AG10803 (cell line): ENCODE results near the gene CNNM1.
A peak's percentile ranks its signal among the peaks of the same experiment; 100 is the strongest.

Source experiments
- DNase-seq: peaks from one replicate; pipeline ENCODE4 v3.0.0; 2010; ENCODE audit warnings: low read depth
- H3K4me3 ChIP-seq: 2 replicates; pipeline ENCODE4 v1.5.1; 2011; ENCODE audit warnings: mild to moderate bottlenecking, low read length, control low read depth
- TF ChIP-seq, protein P1 (sequence below): conservative IDR thresholded peaks from 2 replicates; pipeline ENCODE4 v1.5.1; 2011; ENCODE audit warnings: mild to moderate bottlenecking, low read length, control low read depth, inconsistent platforms

CNNM1 gene

DNA sequence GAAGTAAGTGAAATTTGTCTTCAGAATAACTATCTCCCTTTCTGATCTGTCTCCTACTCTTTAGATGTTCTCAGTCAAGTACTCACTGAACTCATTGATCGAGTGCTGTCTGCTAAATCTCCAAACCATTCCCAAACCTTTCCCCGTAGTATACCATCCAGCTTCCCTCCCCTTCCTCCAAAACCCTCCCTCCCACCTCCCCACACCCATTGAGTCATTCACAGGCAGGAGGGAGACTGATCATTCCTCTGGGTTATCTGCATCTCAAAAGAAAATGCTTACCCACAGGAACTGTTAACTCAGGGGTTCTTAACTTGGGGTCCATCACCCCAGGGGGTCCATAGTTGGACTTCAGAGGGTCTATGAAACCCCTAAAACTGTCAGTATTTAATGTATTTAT is 63.9 kb downstream of the CNNM1 start:
- no peak for DNase-seq
- no peak overlapping the region for H3K4me3 ChIP-seq
- TF ChIP-seq, protein P1, sequence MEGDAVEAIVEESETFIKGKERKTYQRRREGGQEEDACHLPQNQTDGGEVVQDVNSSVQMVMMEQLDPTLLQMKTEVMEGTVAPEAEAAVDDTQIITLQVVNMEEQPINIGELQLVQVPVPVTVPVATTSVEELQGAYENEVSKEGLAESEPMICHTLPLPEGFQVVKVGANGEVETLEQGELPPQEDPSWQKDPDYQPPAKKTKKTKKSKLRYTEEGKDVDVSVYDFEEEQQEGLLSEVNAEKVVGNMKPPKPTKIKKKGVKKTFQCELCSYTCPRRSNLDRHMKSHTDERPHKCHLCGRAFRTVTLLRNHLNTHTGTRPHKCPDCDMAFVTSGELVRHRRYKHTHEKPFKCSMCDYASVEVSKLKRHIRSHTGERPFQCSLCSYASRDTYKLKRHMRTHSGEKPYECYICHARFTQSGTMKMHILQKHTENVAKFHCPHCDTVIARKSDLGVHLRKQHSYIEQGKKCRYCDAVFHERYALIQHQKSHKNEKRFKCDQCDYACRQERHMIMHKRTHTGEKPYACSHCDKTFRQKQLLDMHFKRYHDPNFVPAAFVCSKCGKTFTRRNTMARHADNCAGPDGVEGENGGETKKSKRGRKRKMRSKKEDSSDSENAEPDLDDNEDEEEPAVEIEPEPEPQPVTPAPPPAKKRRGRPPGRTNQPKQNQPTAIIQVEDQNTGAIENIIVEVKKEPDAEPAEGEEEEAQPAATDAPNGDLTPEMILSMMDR: no peak

DNA sequence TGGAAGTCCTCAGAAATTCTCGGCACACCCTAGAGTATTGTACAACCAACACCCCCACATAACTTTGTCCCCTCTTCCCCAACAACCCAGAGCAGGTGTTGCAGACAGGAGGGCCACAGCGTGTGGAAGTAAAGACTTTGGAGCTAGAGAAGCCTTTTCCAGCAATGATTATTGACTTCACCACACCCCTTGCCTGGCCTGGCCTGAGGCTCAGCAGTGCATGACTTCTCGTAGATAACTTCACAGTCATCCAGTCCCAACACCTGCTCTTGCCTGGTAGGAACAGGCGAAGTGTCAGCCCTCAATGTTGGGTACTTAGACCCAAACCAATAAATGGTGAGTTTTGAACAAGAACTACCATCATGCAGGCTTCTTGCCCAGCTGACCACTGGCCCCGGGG is 64.5 kb downstream of the CNNM1 start:
- H3K4me3 ChIP-seq: no peak overlapping the region
- TF ChIP-seq, protein P1: no peak
- no peak for DNase-seq

DNA sequence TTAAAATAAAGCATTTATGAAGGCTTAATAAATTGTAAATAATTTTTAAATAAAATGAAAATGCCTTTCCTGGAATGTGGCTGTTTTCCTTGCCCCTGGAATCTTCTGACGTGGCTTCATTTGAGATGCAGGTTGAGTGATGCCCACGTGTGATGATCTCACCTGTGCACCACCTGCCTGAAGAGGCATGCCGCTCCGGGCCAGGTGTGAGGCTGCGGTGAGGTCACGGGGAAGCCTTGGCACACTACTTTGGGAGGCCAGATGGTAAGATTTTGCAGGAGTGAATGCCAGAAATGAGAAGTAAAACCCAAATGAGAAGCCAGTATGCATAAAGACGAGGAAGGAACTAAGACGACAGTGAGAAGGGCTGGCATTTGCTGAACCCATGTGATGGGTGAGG is 65.1 kb downstream of the CNNM1 start:
- no peak for DNase-seq
- TF ChIP-seq, protein P1: no peak

DNA sequence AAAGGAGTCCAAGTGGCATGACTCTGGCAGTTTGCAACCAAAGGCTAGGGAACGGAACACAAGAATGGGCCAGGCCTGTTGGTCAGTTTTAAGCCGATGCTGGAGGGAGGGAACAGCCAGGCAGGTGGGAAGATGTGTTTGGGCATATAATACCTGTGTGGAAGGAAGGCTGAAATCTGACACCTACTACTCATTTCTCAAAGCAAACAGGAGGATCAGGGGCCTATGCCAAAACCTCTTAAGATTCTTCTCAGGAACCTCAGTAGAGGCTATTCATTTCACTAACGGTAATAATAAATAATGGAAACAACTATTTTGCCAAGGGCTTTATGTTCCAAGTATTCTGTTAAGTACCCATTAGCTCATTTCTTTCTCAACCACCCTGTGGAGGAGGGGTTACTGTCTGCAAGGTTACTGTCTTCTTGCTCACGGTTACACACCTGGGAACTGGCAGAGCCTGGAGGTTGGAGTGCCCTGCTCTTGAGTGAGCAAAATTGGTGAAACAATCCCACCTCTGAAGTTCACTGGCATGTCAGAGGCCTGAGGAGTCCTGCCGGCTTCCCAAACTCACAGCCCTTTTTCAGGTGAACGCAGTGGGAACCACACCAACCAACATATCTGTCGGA is 65.7 kb downstream of the CNNM1 start:
- TF ChIP-seq, protein P1: no peak
- no peak overlapping the region for H3K4me3 ChIP-seq
- no peak for DNase-seq

More for the DNA sequence above, 65.1 kb downstream of the CNNM1 start:
- H3K4me3 ChIP-seq: no peak overlapping the region

DNA sequence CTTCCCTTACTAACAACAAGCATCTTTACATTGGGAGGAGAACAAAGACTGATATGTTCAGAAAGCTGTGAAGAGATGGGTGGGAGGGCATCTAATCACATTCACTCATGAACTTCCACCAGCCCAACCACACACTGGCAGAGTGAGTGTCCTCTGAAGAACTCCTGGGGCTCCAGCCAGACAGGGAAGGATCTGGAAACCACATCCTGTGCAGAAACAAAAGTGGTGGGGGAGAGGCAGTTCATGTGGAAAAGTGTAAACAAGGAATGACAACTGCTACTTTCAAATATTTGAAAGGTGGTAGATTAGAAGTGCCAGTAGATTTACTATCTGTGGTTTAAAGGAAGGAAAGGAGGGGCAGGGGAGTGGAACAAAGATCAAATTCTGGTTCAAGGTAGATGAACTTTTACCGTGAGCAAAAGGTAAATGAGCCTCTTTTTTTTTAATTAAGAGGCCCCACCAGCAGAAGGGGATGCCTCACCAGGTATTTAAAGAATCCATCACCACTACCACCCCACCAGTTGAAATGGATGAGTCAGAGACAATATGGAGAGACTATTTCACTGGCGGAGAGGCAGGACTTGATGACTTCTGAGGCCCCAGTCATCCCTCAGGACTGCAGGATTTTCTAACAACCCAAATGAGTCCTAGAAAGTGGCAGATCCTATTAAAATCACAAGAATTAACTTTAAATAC is 66.7 kb downstream of the CNNM1 start:
- TF ChIP-seq, protein P1: no peak
- no peak overlapping the region for H3K4me3 ChIP-seq
- peak; percentile 88 for DNase-seq

DNA sequence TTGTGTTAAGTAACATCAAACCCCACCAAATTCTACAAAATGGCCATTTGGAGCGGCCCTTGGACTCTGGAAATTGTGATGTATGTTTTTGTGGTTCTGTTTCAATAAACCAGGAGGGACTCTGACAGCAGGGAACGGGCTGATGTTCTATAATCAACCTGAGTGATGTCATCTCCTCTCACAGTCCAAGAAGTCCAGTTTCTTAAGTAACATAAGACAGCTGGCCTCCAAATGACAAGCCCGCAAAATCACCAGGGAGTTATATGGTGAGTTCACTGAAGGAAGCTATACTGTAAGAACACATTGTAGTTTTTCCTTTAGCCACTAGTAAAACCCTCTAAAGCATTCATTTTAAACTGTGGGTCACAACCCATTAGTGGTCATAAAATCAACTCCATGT is 67.3 kb downstream of the CNNM1 start:
- H3K4me3 ChIP-seq: no peak overlapping the region
- peak; percentile 73 for DNase-seq
- TF ChIP-seq, protein P1: peak; percentile 13; the same call in 1 of the 2 replicates

DNA sequence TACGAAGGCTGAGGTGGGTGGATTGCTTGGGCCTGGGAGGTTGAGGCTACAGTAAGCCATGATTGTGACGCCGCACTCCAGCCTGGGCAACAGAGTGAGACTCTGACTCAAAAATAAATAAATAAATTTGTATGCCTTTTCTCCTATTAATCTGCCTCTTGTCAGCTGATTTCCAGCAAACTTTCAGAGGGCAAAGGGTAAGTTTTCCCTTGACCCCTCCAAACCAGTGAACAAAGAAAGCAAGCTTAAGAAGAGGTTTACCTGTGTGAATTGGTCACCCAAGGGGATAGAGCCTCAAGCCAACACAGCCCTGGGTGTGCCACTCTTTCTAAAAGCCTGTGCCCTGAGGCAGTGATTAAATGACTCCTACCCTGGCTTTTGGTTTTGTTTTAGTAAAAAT is 70.5 kb downstream of the CNNM1 start:
- no peak overlapping the region for H3K4me3 ChIP-seq
- TF ChIP-seq, protein P1: no peak
- DNase-seq: no peak
